Activated CD8-positive, alpha-beta memory T cell treated with anti-CD3 and anti-CD28 coated beads, Interleukin-2, amount 50 U/mL, for 1 hour (primary cell): ENCODE measurements around the gene TBX3.
"Not testable (repeated sequence)": the region's sequence is repeated elsewhere in the genome, so short reads cannot be mapped to it uniquely, and the experiment has no call there.

Experiments
- DNase-seq: peaks from one replicate; pipeline ENCODE4 v3.0.0-alpha.2; 2020; ENCODE audit errors: extremely low read depth

The TBX3 gene

GRCh38 chr12:114684098-114684869 is at the start of gene TBX3:
Gene TBX3, minus strand, starts transcription at chr12:114684175. Its CDS starts 975 bp downstream, at chr12:114683200.
- no peak for DNase-seq

GRCh38 chr12:114732426-114733030 is 48.6 kb upstream of the TBX3 start:
- no peak for DNase-seq

GRCh38 chr12:114729731-114730130 is 45.8 kb upstream of the TBX3 start:
- no peak for DNase-seq

- DNase-seq: no peak
Measured at GRCh38 chr12:114726092-114726710, 42.2 kb upstream of the TBX3 start.

GRCh38 chr12:114722176-114722575 is 38.2 kb upstream of the TBX3 start:
- DNase-seq: not testable (repeated sequence)

- no peak for DNase-seq
Measured at GRCh38 chr12:114721266-114721665, 37.3 kb upstream of the TBX3 start.

- no peak for DNase-seq
Measured at GRCh38 chr12:114713466-114714215, 29.7 kb upstream of the TBX3 start.

GRCh38 chr12:114711689-114712152 is 27.7 kb upstream of the TBX3 start:
- no peak for DNase-seq

- no peak for DNase-seq
Measured at GRCh38 chr12:114710151-114710550, 26.2 kb upstream of the TBX3 start.

- DNase-seq: no peak
Measured at GRCh38 chr12:114709112-114709511, 25.1 kb upstream of the TBX3 start.

GRCh38 chr12:114708598-114708997 is 24.6 kb upstream of the TBX3 start:
- DNase-seq: not testable (repeated sequence)

- no peak for DNase-seq
Measured at GRCh38 chr12:114704096-114704495, 20.1 kb upstream of the TBX3 start.

- DNase-seq: no peak
Measured at GRCh38 chr12:114703060-114703493, 19.1 kb upstream of the TBX3 start.

GRCh38 chr12:114702462-114702861 is 18.5 kb upstream of the TBX3 start:
- DNase-seq: no peak

- DNase-seq: no peak
Measured at GRCh38 chr12:114701553-114701952, 17.6 kb upstream of the TBX3 start.

- DNase-seq: no peak
Measured at GRCh38 chr12:114701104-114701414, 17.1 kb upstream of the TBX3 start.

GRCh38 chr12:114700392-114701103 is 16.6 kb upstream of the TBX3 start:
- DNase-seq: no peak

- no peak for DNase-seq
Measured at GRCh38 chr12:114698566-114699163, 14.7 kb upstream of the TBX3 start.

GRCh38 chr12:114697741-114698565 is 14.0 kb upstream of the TBX3 start:
- DNase-seq: no peak

- DNase-seq: no peak
Measured at GRCh38 chr12:114697243-114697716, 13.3 kb upstream of the TBX3 start.
